K562 (cell line): ENCODE results near the gene ZNF343. TPM values are rescaled to one million over a fixed set of nuclear protein-coding genes. Genes with fewer than 3 reads are reported as not detected.

Source experiments
- ATAC-seq: fragments of 200-7000 bp; cut with Tn5 transposase; 3 replicates; pipeline ENCODE4 v1.9.1; 2020; ENCODE audit warnings: moderate library complexity
- BruUV-seq: library from RNA; stranded (reverse); fragments of 400-500 nt; replicated peaks from 2 replicates; lab custom pipeline; 2021; lab: Mats Ljungman, UMichigan
- CTCF ChIA-PET: fragments of 300-600 bp; formaldehyde crosslinking; extraction: SDS; loops from one replicate; lab custom pipeline; 2021; ENCODE audit warnings: low intra/inter-chr PET ratio; lab: Yijun Ruan, JAX
- POLR2A ChIA-PET: fragments of 300-600, 350-650 bp; sonication (Branson Sonifier 250); formaldehyde crosslinking; extraction: SDS; loops from one replicate; lab custom pipeline; 2021; ENCODE audit warnings: antibody characterized with exemption, inconsistent platforms; lab: Yijun Ruan, JAX
- DNase-seq, 4 experiments: peaks; one replicate each; pipeline versions ENCODE4 v3.0.0 to v3.0.0-alpha.2; 2011 to 2018; ENCODE audit warnings: low spot score in 3 of 4, mixed read lengths in 3 of 4; ENCODE audit errors: extremely low read depth in 1 of 4
- FAIRE-seq: peaks from 2 replicates; lab custom pipeline; 2011; peaks lifted over from hg19 to GRCh38; lab: Jason Lieb, UNC
- H2AFZ ChIP-seq: 2 replicates; pipeline ENCODE4 v1.6.0; 2011; ENCODE audit warnings: low read depth, low read length, control low read depth, inconsistent platforms
- H3K27ac ChIP-seq: fragments of 200-600 bp; 3 replicates; pipeline ENCODE4 v1.8.0; 2011; ENCODE audit warnings: low read depth, mild to moderate bottlenecking, control low read depth, inconsistent platforms, low read length, moderate library complexity, mixed read lengths; ENCODE audit errors: extremely low read depth
- H3K27me3 ChIP-seq, 2 experiments: fragments of 300-600 bp in 1 of 2; 2 replicates in 1 of 2; 3 replicates in 1 of 2; pipeline versions ENCODE4 v1.6.0 to v1.8.0; 2011; ENCODE audit warnings: inconsistent platforms in 2 of 2, low read length in 2 of 2, mild to moderate bottlenecking in 1 of 2, mixed read lengths in 1 of 2, moderate library complexity in 1 of 2; ENCODE audit not compliant: control insufficient read depth in 2 of 2, insufficient read depth in 2 of 2
- H3K36me3 ChIP-seq: fragments of 300-600 bp; 3 replicates; pipeline ENCODE4 v1.8.0; 2011; ENCODE audit warnings: mild to moderate bottlenecking, low read length, inconsistent platforms; ENCODE audit not compliant: control insufficient read depth, insufficient read depth
- H3K4me1 ChIP-seq, 2 experiments: fragments of 200-600 bp in 1 of 2; replicated peaks in 1 of 2; 2 replicates in 1 of 2; 3 replicates in 1 of 2; pipeline versions ENCODE4 v1.5.1 to v1.8.0; 2011; ENCODE audit warnings: inconsistent platforms in 2 of 2, low read length in 2 of 2, mild to moderate bottlenecking in 1 of 2, mixed read lengths in 1 of 2, moderate library complexity in 1 of 2; ENCODE audit not compliant: control insufficient read depth in 2 of 2, insufficient read depth in 2 of 2
- H3K4me2 ChIP-seq: 2 replicates; pipeline ENCODE4 v1.6.1; 2011; ENCODE audit warnings: low read length, control low read depth, inconsistent platforms, mixed read lengths; ENCODE audit not compliant: insufficient read depth
- H3K4me3 ChIP-seq: fragments of 200-600 bp; sonication (generic), shearing (Covaris generic); 2 replicates; pipeline ENCODE4 v1.5.1; 2016; ENCODE audit warnings: control low read depth, inconsistent platforms
- H3K79me2 ChIP-seq: fragments of 200-600 bp; 3 replicates; pipeline ENCODE4 v1.8.0; 2011; ENCODE audit warnings: low read length, inconsistent platforms; ENCODE audit not compliant: control insufficient read depth, insufficient read depth
- H3K9ac ChIP-seq, 2 experiments: 2 replicates each; pipeline versions ENCODE4 v1.6.0 to v1.6.1; 2011; ENCODE audit warnings: low read depth in 2 of 2, low read length in 2 of 2, control low read depth in 1 of 2, inconsistent platforms in 1 of 2, mild to moderate bottlenecking in 1 of 2, mixed read lengths in 1 of 2; ENCODE audit not compliant: insufficient read depth in 1 of 2
- H3K9me1 ChIP-seq: one replicate; pipeline ENCODE4 v1.6.0; 2011; ENCODE audit warnings: inconsistent platforms, mild to moderate bottlenecking, low read length, moderate library complexity; ENCODE audit not compliant: control insufficient read depth, insufficient read depth
- H3K9me3 ChIP-seq: replicated peaks from 2 replicates; pipeline ENCODE4 v1.5.1; 2011; ENCODE audit warnings: low read depth, low read length, inconsistent platforms; ENCODE audit not compliant: control insufficient read depth, insufficient read depth
- H4K20me1 ChIP-seq: replicated peaks from 2 replicates; pipeline ENCODE4 v1.6.1; 2011; ENCODE audit warnings: low read length, inconsistent platforms, mixed read lengths; ENCODE audit not compliant: control insufficient read depth, insufficient read depth
- ARID3B ChIP-seq: fragments of 250-450 bp; sonication (Bioruptor Pico); IDR thresholded peaks from 2 replicates; pipeline ENCODE4 v1.4.0; 2020; ENCODE audit warnings: borderline replicate concordance
- RERE ChIP-seq: sonication (generic); formaldehyde crosslinking; IDR thresholded peaks from 2 replicates; pipeline ENCODE4 v1.8.0; 2023; ENCODE audit warnings: missing genetic modification reagents, mild to moderate bottlenecking, borderline replicate concordance
- SIX5 ChIP-seq, 2 experiments: IDR thresholded peaks; 2 replicates each; pipeline ENCODE4 v1.6.1; 2011; ENCODE audit warnings: low read length in 2 of 2, borderline replicate concordance in 1 of 2, low read depth in 1 of 2, mild to moderate bottlenecking in 1 of 2, moderate library complexity in 1 of 2; ENCODE audit not compliant: insufficient read depth in 1 of 2
- TRIM24 ChIP-seq, 2 experiments: fragments of 450-650 bp; IDR thresholded peaks; 2 replicates each; pipeline ENCODE4 v1.6.1; 2016
- ZBTB2 ChIP-seq: fragments of 450-650 bp; IDR thresholded peaks from 2 replicates; pipeline ENCODE4 v1.6.1; 2016; ENCODE audit warnings: antibody characterized with exemption
- ZNF140 ChIP-seq: fragments of 250-450 bp; sonication (Bioruptor Pico); IDR thresholded peaks from 2 replicates; pipeline ENCODE4 v1.8.0; 2021; ENCODE audit warnings: moderate library complexity, mild to moderate bottlenecking, inconsistent platforms
- WGBS: fragments of 100-300 bp; shearing (Covaris generic); methylation state at CpG from one replicate; pipeline ENCODE4 v1.1.6; 2016; ENCODE audit warnings: low coverage, mixed read lengths; ENCODE audit not compliant: insufficient coverage; ENCODE audit errors: missing lambda C conversion rate; 5-methylcytosine and 5-hydroxymethylcytosine counted together
- in situ Hi-C: fragments of 300-500 bp; cut with MboI; formaldehyde crosslinking; loops from 4 replicates; pipeline ENCODE4 v1.15.0; 2018; ENCODE audit warnings: inconsistent platforms, mixed read lengths
- intact Hi-C: fragments of 100-400 bp; cut with micrococcal nuclease; formaldehyde crosslinking; loops from 2 replicates; pipeline ENCODE4 v1.14.2; 2022
- polyA plus RNA-seq, 8 experiments: library from polyadenylated mRNA; depleted of rRNA in 4 of 8; stranded (reverse) in 5 of 8; unstranded in 3 of 8; fragments of >200 nt; fragmentation: Nextera tagmentation in 2 of 8; fragmentation: Illumina TruSeq in 1 of 8; extraction: Ambion mirVana in 2 of 8; extraction: Trizol in 1 of 8; gene quantifications; 2 replicates each; pipeline versions ENCODE4 v1.2.1 to v1.2.3, GENCODE V29; 2011 to 2014; ENCODE audit warnings: inconsistent platforms in 1 of 8, missing spikeins in 1 of 8
- total RNA-seq, 7 experiments: library from RNA; depleted of rRNA in 6 of 7; stranded (reverse); fragments of >200 nt in 6 of 7; fragmentation: Illumina TruSeq in 2 of 7; extraction: Trizol in 2 of 7; gene quantifications; 2 replicates each; pipeline versions ENCODE4 v1.2.1 to v1.2.3, GENCODE V29; 2011 to 2021; ENCODE audit warnings: low replicate concordance in 1 of 7

ZNF343 gene
- total and polyA plus RNA-seq, 9 of the 15 experiments (the other 6 are each of a cell fraction or from before 2014, with no cell fraction given): 1.4 to 9.8 (median 6.4) TPM

GRCh38 chr20:2518558-2518957 lies 9.8 kb upstream of the ZNF343 start:
- BruUV-seq: no TSS peak
- FAIRE-seq (no peak), ATAC-seq (peak; percentile 68), DNase-seq (peak in 1 of 4 experiments; percentile 49)
- Histone ChIP-seq H3K4me2 (peak overlapping the region; percentile 21; the same call in 1 of the 2 replicates), H3K9me3 (no peaks in the 10 kb centered on the region), H3K27ac (no peak overlapping the region; the same call in 2 of the 3 replicates), H3K4me3 (no peak overlapping the region), H4K20me1 (no peaks in the 10 kb centered on the region), H3K4me1 (peaks cover 0 to 17% of the 10 kb centered on the region in 2 experiments; a peak in 3 of 5 replicates), H3K9me1 (no peaks in the 10 kb centered on the region), H3K36me3 (no peaks in the 10 kb centered on the region), H2AFZ (peak overlapping the region; percentile 89), H3K27me3 (no peaks in the 10 kb centered on the region), H3K9ac (no peak overlapping the region), H3K79me2 (no peaks in the 10 kb centered on the region)
- CTCF ChIA-PET: no interaction called here
- in situ Hi-C loops (no loop called here), intact Hi-C loops (no loop called here)
- 10% methylated on average over 4 of the region's 4 CpGs for WGBS
- POLR2A ChIA-PET: interaction anchor here (0.9 kb wide), 1 partner anchor 29 kb away, joined by 3 read pairs; no protein-coding TSS in a partner anchor
- TF ChIP-seq ARID3B (CRISPR knock-in tag): no peak
- TF ChIP-seq ZNF140 (CRISPR knock-in tag): no peak
- TF ChIP-seq TRIM24 (IDR thresholded peaks at IDR 0.05): 0 out of 4 replicates have a peak, but pooled peaks of 1 of the 2 experiments have one; percentile 36
- no peak for TF ChIP-seq SIX5 (IDR thresholded peaks at IDR 0.05; ENCODE audit: borderline replicate concordance in 1 of 2, insufficient read depth in 1 of 2, low read depth in 1 of 2, low read length in 2 of 2)
- TF ChIP-seq ZBTB2: 0 out of 2 replicates have a peak, but pooled peaks have one; percentile 52
- TF ChIP-seq RERE (CRISPR knock-in tag): no peak
